Measurements from ENCODE around the gene BHLHE23.

Gene BHLHE23

GRCh38 chr20:62991196-62991807, 15.5 kb downstream of the BHLHE23 start:
- DNase-seq (ENCODE audit: low read depth) = no peak

DNA sequence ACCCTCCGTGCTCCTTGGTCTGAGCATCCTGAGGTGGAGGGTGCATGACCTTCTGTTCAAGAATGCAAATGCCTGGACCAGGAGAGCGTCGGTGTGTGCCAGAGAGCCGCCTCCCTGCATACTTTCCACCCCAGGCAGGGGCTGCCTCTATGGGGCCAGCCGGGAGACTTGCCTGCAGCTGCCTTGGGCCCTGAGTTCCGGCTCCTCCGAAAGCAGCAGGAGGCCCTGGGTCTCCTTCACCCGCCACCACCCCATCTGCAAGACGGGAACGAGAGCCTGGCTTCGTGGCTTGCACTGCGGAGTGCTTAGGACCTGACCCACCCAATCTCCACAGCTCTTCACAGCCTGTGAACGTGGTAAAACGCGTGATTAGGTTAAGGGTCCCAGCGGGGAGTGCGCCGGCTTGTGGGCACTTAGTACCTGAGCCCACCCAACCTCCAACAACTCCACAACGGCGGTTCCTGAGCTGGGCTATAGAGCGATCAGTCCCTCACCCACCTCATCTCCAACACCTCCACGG, 16.4 kb downstream of the BHLHE23 start:
- DNase-seq (ENCODE audit: low read depth) = no peak

GRCh38 chr20:62989201-62989601, 17.6 kb downstream of the BHLHE23 start:
- DNase-seq (ENCODE audit: low read depth) = no peak

- DNase-seq (ENCODE audit: low read depth) = no peak
Observed at GRCh38 chr20:62987114-62987513, 19.6 kb downstream of the BHLHE23 start.

- no peak for DNase-seq (ENCODE audit: low read depth)
Observed at GRCh38 chr20:62986257-62986800, 20.4 kb downstream of the BHLHE23 start.

DNA sequence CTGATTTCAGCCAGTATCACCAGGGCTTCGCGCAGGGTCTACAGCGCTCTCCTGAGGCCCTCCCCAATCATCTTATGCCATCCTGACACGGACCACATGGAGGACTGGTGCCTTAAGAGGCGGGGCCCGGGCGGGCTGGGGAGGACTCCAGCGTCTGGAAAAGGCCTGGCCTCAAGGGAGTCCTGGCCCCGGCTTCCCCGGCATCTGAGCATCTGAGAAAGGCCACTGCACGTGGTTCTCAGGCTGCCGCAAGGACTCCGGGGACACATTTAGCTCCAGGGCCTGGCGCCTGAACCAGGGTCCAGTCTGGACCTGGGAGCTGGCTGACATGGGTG, 21.4 kb downstream of the BHLHE23 start:
- DNase-seq (ENCODE audit: low read depth) = no peak

DNA sequence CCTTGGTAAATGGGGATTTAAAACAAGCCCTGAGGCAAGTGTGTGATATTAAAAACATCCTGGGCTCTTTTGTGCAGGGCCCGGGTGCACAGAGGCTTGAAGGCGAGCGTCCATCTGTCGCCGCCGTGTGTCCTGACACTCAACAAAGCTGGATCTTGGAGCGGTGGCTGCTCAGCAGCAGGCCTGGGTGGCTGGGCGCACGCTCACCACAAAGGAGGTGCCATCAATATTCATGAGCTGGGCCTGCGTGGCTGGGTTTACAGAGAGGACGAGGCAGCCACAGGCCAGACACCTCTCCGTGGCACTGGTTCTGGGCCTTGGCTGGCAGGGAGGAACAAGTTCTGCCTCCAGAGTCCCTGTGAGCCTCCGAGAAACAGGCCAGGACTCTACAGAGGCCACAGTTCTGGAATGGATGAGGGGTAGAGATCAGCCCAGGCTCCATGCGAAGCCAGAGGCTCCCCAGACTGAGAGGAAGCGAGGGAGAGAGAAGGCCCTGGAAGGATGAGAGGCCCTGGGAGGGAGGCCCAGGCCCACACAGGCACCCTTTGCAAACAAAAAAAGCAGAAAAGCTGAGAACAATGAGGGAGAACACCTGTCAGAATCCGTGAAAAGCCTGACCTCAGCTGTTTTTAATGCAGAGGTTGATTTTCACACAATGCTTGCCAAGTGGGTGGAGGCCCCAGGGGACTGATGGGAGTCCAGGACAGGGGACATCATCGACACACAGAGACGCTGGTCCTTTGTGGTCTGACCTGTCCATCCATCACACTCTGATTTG, 21.9 kb downstream of the BHLHE23 start:
- DNase-seq (ENCODE audit: low read depth) = no peak

GRCh38 chr20:62983210-62983609, 23.6 kb downstream of the BHLHE23 start:
- no peak for DNase-seq (ENCODE audit: low read depth)

GRCh38 chr20:62982124-62983075, 24.4 kb downstream of the BHLHE23 start:
- DNase-seq (ENCODE audit: low read depth) = no peak

DNA sequence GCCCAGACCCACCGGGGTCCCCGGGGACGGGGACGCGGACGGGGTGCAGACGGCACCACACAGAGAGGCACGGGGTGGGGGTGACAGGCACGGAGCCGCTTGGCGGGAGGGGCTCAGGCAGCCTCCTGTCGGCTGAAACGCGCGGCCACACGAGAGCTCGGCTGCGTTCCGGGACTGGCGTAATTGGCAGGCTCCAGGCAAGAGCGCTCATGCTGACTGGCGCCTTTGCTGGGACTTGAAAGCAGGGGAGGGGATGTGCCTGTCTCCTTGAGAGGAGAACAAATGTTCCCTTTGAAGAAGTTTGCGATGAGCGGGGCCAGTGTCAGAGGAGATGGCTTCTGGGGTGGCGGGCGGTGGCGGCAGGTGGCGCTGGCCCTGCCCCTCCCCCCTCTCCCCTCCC, 25.8 kb downstream of the BHLHE23 start:
- no peak for DNase-seq (ENCODE audit: low read depth)

DNA sequence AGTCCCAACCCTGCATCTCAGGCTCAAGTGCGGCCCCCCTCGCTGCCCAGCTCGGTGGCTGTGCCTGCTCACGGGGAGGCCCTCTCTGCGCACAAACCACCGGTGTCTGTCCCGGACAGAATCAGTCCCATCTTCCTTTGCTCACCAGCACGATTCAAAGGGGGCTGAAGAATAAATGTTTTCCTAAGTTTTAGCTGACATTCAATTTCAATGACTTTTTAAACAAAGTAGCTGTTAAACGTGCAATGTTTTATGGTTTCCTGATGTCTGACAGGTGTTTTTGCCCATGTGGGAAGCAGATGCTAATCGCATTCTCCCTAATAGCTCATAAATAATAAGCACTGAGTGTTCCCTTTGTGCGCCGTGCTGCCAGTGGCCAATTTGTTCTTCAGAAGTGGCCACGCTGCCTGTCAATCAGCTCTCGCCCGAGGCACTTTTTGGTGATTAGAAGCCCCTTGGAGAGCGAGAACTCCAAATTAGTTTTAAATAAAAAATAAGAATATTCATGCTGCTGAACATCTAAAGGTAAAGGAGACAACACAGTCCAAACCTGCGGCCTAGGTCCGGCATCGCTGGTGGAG, 26.3 kb downstream of the BHLHE23 start:
- DNase-seq (ENCODE audit: low read depth) = no peak

DNA sequence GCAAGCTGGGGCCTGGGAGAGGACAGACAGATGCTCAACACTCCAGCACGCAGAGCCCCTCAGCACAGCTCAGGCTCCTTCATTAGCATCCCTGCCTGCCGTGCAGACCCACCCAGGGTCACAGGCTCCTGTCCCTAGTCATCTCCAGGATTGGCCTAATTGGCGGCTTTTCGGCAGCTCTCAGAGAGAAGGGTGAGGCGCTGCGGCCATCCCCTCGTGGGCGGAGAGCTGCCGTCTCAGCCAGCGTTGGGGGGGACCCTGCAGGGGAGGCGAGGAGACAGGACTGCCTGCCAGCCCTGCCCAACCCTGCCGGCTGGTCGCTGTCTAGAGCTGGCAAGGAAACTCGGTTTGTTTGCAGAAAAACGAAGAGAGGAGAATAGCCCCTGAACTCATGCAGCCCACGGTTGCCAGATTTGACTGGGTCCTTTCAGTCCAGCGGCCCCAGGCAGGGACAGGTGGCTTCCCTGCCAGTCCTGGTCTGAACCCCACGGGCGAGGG, 26.8 kb downstream of the BHLHE23 start:
- DNase-seq (ENCODE audit: low read depth) = no peak

- no peak for DNase-seq (ENCODE audit: low read depth)
Observed at GRCh38 chr20:62979310-62979709, 27.5 kb downstream of the BHLHE23 start.

GRCh38 chr20:62978561-62978943, 28.2 kb downstream of the BHLHE23 start:
- no peak for DNase-seq (ENCODE audit: low read depth)

DNA sequence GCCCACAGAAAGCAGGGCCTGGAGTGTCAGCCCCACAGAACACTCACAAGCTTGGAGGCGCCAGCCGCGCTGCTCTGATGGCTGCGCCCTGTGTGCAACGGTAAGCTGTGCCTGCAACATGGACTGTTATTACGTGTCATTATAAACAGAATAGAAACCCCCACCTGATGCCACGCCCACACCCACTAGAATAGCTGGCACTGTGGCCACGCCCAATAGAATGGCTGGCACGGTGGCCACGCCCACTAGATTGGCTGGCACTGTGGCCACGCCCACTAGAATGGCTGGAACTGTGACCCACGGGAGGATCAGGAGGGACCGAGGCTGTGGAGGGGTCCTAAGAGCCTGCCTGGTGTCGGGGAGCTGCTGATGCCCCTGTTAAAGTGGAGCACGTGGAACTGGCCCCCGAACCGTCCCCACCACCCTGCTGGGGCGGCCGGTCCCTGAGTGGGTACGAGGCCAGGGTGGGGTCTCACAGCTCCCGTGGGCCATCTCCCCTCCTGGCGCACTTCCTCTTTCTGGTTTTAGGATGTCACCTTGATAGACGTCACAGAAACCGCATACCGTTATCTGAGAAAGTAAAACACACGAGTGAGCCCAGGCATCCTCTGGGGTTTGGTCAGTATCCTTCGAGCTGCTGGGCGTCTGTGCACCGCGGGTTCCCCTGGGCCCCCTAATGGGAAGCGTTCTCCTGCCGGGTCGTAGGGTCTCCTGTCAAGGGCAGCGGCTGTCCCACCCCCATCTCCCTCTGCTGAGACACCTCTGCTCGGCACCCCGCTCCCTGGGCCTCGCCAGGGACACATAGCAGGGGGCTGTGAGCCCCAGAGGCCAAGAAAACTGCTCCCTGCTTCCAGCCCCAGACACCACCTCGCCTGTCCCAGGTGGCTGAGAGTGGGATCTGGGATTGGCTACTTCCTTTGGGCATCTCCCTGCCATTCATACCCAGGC, 28.9 kb downstream of the BHLHE23 start:
- no peak for DNase-seq (ENCODE audit: low read depth)

GRCh38 chr20:62976886-62977285, 29.9 kb downstream of the BHLHE23 start:
- DNase-seq (ENCODE audit: low read depth) = no peak

DNA sequence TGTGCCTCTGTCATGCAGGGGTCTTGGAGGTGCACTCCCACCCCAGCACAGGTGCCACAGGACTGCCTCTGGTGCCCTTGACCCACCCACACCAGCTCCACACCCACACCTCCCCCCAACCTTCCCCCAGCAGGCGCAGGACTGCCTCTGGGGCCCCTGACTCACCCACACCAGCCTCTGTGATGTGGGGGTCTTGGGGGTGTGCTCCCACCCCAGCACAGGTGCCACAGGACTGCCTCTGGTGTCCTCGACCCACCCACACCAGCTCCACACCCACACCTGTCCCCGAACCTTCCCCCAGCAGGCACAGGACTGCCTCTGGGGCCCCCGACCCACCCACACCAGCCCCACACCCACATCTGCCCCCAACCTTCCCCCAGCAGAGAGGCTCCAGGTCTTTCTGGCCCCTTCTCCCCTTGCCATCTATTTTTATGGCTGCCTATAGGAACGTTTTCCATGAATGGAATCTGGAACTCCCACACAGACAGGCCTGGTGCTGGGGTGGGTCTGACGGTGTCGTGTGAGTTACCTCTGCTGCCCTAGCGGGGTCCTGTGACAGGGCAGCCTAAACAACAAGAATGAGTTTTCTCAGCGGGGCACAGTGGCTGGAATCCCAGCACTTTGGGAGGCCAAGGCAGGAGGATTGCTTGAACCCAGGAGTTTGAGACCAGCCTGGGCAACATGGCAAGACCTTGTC, 30.8 kb downstream of the BHLHE23 start:
- DNase-seq (ENCODE audit: low read depth) = no peak

DNA sequence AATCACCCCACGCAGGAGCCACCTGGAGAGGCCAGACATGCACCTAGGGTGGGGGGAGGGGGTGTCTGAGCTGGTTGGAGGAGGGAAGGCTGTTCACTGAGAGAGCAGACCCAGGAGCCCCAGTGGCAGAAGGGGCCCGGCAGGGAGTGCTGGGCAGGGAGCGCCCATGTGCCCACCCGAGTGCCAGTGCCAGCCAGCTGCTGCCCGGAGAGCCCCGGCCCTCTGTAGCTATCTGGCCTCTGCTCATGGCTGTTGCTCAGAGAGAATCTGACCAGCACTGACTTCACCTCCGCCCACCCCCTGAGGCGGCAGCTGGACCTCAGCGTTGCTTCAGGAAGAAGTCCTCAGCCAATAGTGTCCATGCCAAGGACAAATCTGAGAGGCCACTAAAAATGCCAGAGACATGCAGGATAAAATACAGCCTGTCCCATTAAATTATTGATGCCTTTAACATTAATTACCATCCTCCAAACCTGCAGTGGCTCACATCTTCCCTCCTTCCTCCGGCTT, 31.5 kb downstream of the BHLHE23 start:
- DNase-seq (ENCODE audit: low read depth) = no peak

DNA sequence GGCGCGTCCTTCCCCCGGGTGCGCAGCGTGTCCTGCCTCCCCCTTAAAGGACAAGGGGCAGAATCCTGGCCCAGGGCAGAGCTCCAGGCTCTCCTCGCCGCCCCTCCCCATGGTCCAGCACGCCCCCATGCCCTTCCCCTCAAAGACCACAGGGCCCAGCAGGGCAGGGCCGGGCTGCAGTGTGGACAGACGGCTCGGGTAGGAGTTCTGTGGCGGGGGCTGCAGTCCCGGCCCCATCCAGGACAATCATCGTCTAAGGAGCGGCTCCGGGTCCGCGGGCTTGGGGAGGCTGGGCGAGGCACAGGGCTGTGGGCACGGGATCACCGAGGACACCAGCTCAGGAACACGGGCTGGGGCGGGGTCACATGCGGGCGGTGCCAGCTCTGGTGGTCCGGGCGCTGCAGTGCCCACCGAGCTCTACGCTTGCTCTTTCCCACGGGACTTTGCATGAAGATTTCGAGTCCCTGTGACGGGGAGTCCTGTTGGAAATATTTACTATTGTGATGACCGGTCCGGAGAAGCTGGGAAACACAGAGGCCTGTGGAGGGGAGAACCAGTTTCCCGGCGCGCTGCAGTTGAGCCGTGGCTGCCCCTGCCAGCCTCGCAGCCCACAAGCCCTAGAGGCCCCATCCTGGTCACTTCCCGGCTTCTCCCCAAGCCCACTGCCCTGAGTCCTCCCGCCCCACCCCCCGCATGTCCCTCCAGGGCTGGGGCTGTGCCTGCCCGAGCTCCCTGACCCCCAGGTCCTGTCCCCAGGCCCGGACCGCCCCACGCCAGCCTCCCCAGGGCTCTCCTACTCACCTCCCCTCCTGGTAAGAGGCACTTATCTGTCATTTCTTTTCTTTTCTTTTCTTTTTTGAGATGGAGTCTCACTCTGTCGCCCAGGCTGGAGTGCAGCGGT, 33.7 kb downstream of the BHLHE23 start:
- no peak for DNase-seq (ENCODE audit: low read depth)

Measured in fibroblast of gingiva (primary cell).